Measurements from ENCODE around the gene ALDH6A1. TPM values are rescaled to one million over a fixed set of nuclear protein-coding genes. Genes with fewer than 3 reads are reported as not detected.

ALDH6A1 gene
- total and polyA plus RNA-seq, 4 donors, result 8.7 to 43.3 (median 21.1) TPM

- no peak for ATAC-seq (ENCODE audit: insufficient read depth, low FRiP score)
- Histone ChIP-seq H3K4me1 (ENCODE audit: control insufficient read depth in 5 of 5, insufficient read depth in 5 of 5, low read length in 5 of 5) (no peaks in the 10 kb centered on the region), H3K36me3 (ENCODE audit: control insufficient read depth in 4 of 4, insufficient read depth in 4 of 4, low read length in 4 of 4) (peaks cover 0 to 2% (median under 1%) of the 10 kb centered on the region in 4 donors), H3K9ac (ENCODE audit: insufficient read depth in 1 of 2, low read length in 2 of 2) (no peak overlapping the region), H3K9me3 (ENCODE audit: control insufficient read depth in 4 of 4, insufficient read depth in 3 of 4, low read length in 3 of 4) (no peaks in the 10 kb centered on the region), H3K4me3 (no peak overlapping the region), H3K27me3 (ENCODE audit: control insufficient read depth in 3 of 3, insufficient read depth in 3 of 3, low read length in 2 of 3) (no peaks in the 10 kb centered on the region), H3K27ac (ENCODE audit: low read depth in 1 of 2, low read length in 1 of 2) (no peak overlapping the region)
- DNase-seq, result no peak
- no peak for TF ChIP-seq CTCF (IDR thresholded peaks at IDR 0.05; ENCODE audit: control extremely low read depth, extremely low read depth)
- WGBS, 2 donors, result 94 to 98% methylated on average over 3 of the region's 3 CpGs
Observed at GRCh38 chr14:74029136-74029535, 55.1 kb downstream of the ALDH6A1 start.

GRCh38 chr14:74022346-74022745 lies 61.9 kb downstream of the ALDH6A1 start:
- no peak for TF ChIP-seq CTCF (IDR thresholded peaks at IDR 0.05; ENCODE audit: control extremely low read depth, extremely low read depth)
- 92 to 98% methylated on average over 4 of the region's 4 CpGs for WGBS, 2 donors
- Histone ChIP-seq H3K9me3 (ENCODE audit: control insufficient read depth in 4 of 4, insufficient read depth in 3 of 4, low read length in 3 of 4) (no peaks in the 10 kb centered on the region), H3K9ac (ENCODE audit: insufficient read depth in 1 of 2, low read length in 2 of 2) (no peak overlapping the region), H3K4me1 (ENCODE audit: control insufficient read depth in 5 of 5, insufficient read depth in 5 of 5, low read length in 5 of 5) (peaks cover 0 to 10% (median 3%) of the 10 kb centered on the region in 5 donors), H3K36me3 (ENCODE audit: control insufficient read depth in 4 of 4, insufficient read depth in 4 of 4, low read length in 4 of 4) (peaks cover 0 to 1% (median 0%) of the 10 kb centered on the region in 4 donors), H3K4me3 (no peak overlapping the region), H3K27me3 (ENCODE audit: control insufficient read depth in 3 of 3, insufficient read depth in 3 of 3, low read length in 2 of 3) (no peaks in the 10 kb centered on the region), H3K27ac (ENCODE audit: low read depth in 1 of 2, low read length in 1 of 2) (no peak overlapping the region)
- DNase-seq (no peak), ATAC-seq (ENCODE audit: insufficient read depth, low FRiP score) (no peak)

GRCh38 chr14:74019408-74020137 lies 64.7 kb downstream of the ALDH6A1 start:
- no peaks in the 10 kb centered on the region for H3K27me3 ChIP-seq (ENCODE audit: control insufficient read depth in 3 of 3, insufficient read depth in 3 of 3, low read length in 2 of 3)
- no peak for TF ChIP-seq CTCF (IDR thresholded peaks at IDR 0.05; ENCODE audit: control extremely low read depth, extremely low read depth)
- peak overlapping the region; percentile 84 to 85 for H3K27ac ChIP-seq (ENCODE audit: low read depth in 1 of 2, low read length in 1 of 2)
- peaks cover 0 to 10% (median 3%) of the 10 kb centered on the region in 5 donors for H3K4me1 ChIP-seq (ENCODE audit: control insufficient read depth in 5 of 5, insufficient read depth in 5 of 5, low read length in 5 of 5)
- 4 to 6% methylated on average over 21 of the region's 21 CpGs for WGBS, 2 donors
- peak overlapping the region; percentile 80 for H3K4me3 ChIP-seq
- no peaks in the 10 kb centered on the region for H3K9me3 ChIP-seq (ENCODE audit: control insufficient read depth in 4 of 4, insufficient read depth in 3 of 4, low read length in 3 of 4)
- no peak for ATAC-seq (ENCODE audit: insufficient read depth, low FRiP score)
- peak overlapping the region; percentile 33 to 87 for H3K9ac ChIP-seq (ENCODE audit: insufficient read depth in 1 of 2, low read length in 2 of 2)
- peaks cover 0 to 1% (median 0%) of the 10 kb centered on the region in 4 donors for H3K36me3 ChIP-seq (ENCODE audit: control insufficient read depth in 4 of 4, insufficient read depth in 4 of 4, low read length in 4 of 4)
- DNase-seq, result peak; percentile 60 to 74 (median 67)

All from lung (tissue), 12 donors.